HG02870 (cell line): Measurements from ENCODE around the gene CARD11.

ENCODE experiments used
- ATAC-seq: cut with Tn5 transposase; IDR thresholded peaks from one replicate; pipeline ENCODE4 v1.9.1; 2021; ENCODE audit warnings: mild to moderate bottlenecking, moderate library complexity; ENCODE audit not compliant: unreplicated experiment

CARD11 gene

DNA sequence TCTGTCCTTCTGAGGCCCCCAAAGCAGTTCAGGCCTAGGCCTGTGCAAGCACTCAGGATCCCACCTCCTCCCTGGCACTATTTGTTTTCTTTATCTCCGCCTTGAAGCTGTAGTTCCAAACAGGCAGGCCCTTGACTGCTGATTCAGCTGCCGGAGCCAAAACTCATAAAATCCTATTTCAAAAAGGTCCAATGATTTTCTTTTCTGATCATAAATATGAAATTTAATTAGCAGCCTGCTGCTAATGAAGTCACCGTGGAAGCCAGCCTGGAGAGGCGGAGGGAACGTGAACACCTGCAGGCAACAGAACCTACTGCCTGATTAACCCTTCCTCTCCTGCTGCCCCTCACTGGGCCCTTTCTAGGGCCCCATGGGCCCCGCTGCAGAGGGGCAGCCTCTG is 60.1 kb downstream of the CARD11 start:
- ATAC-seq = no peak

DNA sequence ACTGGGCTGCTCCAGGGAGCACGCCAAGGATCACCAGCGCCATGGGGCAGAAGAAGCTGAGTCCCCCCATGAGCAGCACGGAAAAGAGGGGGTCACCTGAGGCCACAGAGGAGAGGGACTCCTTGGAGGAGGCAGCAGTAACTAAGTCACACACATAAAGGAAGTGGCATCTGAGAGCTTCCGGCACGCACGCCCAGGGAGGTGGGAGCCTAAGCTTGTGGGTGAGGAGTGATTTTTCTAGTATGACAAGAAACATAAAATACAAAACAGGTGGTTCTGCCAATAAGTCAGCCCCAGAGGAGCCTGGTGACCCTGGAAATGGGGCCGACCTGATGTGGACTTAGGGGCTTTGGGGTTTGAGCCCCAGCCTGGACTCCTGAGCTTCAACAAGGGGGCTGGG is 60.8 kb downstream of the CARD11 start:
- no peak for ATAC-seq

DNA sequence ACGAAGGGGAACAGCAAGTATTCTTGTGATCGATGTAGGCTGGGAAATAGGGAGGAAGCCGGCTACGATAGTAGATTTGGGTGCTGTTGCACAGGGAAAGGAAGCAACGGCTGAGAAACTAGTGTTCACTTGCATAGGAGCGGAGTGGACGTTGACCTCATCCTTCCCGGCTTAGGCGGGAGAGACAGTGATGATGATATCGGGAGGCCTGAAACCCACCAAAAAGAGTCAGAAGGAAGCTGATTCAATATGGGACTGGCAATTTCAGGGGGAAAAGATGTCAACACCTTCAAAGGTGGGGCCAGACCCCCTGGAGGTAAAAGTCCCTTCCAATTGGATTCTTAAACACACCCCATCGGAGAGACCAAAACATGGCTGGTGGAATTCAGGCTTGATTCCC is 61.3 kb downstream of the CARD11 start:
- no peak for ATAC-seq

DNA sequence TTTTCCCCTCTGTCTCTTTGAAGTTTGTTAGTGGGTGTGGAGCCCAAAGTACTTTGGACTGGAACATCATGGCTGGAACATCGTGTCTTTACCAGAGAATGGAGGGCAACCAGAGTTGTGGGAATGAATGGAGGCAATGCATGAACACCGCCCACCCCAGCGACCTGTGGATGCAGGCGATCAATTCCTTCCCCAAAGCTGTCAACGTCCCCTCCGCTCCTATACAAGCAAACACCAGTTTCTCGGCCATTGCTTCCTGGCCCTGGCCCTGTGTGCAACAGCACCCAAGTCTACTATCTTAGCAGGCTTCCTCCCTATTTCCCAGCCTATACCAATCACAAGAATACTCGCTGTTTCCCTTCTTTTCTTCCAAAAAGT is 62.6 kb downstream of the CARD11 start:
- ATAC-seq = no peak

DNA sequence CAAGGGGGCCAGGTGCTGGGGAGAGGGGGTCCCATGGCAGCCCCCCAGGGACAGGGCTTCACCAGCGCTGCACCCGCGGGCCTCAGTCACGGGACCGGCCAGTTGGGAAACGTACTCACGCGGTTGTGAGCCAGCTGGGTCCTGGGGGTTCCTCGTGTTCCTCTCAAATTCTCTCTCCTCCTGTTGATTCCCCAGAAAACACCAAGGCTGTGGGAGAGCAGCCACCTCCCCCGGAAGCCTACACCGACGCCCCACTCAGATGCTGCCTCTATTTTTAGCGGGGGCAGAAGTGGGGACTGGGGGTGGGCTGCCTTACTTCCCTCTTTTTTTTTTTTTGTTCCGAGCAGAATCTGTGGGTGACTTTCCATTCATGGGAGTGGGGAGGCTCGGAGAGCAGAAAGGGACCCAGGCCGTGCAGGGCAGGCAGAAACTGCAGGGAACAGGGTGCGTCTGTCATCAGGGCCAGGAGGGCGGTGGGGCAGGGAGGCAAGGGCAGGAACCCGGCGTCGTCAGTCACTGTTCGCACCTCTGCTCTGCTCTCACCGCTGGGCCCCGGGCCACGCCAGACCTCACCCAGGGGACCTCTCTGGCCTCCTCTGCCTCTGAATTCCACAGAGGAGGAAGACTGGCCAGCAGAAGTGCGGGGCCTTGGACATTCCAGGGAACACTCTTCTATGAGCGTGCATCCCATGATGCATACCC is 63.1 kb downstream of the CARD11 start:
- ATAC-seq = no peak

DNA sequence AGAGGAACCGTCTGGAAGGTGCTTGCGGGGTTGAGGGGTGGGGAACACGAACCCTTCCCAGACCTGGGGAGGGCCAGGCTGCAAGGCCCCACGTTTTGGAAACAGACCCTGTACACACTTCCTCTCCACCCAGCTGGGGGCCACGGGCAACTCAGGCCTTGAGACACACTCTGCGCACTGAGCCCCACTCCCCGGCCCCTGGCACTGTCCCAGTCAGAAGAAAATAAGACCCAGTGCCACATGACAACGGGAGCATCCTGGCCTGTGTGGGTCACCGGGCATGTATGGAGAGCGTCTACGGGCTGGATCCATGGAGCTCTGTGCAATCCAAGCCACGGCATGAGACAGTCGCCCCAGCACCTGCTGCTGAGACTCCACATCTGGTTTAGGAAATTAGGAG is 63.7 kb downstream of the CARD11 start:
- no peak for ATAC-seq

DNA sequence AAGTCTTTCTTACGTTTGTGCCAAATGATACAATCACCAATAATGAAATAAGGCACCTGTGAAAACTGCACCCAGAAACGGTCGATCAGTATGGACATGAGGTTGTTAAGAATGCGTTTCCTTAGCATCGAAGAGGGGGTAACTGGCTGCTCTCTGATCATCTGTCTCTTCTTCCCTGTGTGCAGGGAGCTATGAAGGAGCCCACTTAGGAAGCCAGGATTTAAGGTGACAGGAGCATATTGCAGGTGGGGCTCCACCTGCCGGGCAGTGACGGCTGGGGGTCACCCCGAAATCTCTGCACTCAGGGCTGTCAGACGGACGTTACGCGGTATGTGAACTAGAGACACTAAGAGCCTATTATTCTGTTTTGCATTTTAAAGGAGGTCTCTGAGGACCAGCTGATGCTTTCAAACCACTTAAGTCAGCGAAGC is 64.5 kb downstream of the CARD11 start:
- no peak for ATAC-seq

DNA sequence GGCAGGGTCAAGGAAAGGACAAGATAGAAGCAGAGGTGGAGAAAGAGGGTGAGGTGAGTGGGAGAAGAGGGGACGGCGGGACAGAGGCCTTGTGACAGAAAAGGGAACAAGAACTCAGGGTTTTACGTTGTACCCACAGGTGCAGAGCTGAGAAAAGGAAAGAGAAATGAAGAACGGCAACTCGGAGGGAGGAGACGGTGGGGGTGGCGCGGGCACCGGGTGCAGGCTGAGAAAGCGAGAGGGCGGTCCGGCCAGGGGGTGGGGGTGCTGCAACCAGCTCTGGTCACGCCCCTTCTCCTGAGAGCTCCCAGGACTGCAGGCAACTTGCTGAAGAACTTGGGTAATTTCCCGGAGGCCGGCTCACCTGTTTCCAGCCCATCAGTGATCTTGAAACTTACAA is 65.3 kb downstream of the CARD11 start:
- peak; percentile 74 for ATAC-seq

DNA sequence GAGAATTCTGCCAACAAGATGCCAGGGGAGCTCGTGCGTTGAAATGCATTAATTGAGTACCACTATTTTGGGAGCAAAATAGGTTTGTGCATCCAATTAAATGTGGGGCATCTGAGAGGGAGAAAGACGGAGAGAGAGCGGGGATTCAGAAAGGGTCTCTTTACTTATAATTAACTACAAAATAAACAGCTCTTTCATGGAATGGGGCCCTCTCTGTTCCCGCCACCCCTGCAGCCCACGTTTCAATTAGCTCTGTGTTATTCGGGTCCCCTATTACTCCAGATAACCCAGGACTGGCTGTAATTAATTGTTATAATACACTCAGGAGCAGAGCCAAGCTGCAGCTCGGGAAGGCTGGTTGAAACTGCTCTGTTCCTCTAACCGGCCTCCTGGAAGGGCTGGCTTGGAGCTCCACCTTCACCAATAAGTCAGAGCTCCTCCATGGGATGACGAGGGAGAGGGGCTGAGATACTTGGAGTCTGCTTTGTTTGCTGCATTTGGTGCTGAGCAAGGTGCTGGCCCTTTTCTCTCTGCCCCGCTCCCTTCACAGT is 67.8 kb downstream of the CARD11 start:
- no peak for ATAC-seq

DNA sequence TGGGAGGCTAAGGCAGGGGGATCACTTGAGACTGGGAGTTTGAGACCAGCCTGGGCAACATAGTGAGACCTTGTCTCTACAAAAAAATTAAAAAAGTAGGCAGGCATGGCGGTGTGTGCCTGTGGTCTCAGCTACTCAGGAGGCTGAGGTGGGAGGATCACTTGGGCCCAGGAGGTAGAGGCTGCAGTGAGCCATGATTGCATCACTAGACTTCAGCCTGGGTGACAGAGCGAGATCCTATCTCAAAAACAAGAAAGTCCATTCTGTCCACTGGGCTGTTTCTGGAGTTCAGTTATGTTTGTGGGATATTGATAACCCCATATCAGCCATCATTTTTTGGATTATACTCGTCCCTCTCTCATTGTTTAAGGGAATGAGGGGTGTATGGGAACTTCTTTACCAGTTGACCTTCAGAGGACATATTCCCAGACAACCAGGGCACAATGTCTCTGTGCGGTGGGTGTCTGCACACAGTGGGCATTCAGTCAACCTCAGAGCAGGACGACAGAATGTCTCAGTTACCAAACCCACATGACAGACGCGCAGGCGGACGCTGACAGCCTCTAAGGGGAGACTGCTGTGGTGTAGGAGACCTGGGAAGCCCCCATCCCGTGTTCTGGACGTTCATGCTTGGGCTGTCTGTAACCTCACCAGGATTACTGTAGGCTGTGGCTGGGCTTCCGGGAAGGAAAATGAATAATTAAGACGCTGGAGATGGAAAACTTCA is 69.4 kb downstream of the CARD11 start:
- no peak for ATAC-seq

DNA sequence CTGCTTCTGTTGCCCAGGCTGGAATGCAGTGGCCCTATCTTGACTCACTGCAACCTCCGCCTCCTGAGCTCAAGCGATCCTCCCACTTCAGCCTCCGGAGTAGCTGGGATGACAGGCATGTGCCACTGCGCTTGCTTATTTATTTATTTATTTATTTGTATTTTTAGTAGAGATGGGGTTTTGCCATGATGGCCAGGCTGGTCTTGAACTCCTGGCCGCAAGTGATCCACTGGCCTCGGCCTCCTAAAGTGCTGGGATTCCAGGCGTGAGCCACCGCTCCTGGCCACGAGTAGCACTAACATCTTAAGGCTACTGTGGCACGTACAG is 70.9 kb downstream of the CARD11 start:
- ATAC-seq = no peak

DNA sequence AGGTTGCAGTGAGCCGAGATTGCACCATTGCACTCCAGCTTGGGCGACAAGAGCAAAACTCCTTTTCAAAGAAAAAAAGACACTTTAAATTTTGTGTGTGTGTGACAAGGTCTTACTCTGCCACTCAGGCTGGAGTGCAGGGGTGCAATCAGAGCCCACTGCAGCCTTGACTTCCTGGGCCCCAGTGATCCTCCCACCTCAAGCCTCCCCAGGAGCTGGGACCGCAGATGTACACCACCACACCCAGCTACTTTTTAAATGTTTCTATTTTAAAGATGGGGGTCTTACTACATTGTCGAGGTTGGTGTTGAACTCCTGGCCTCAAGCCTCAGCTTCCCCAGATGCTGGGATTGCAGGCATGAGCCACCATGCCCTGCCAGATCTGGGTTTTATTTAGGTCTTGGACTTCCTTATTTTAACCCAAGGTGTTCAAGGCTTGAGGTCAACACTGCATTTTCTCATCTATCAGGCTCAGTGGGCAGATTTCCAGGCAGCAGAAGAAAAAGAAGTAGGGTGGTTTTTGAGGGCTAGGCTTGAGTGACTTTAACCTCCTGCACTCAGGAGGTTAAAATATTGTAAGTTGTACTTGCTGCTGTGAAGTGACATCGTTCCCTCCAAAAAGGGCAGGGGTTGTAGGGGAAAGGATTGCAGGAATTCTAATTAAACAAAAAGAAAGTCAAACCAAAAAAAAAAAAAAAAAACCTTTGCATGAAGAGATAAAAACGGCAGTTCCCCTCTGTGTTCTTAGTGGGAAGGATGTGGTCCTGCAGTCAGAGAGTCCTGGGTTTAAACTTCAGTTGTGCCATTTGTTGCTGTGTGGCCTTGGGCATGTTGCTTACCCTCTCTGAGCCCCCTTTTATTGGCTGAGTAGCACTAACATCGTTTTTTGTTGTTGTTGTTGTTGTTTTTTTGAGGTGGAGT is 71.5 kb downstream of the CARD11 start:
- ATAC-seq = peak; percentile 70

DNA sequence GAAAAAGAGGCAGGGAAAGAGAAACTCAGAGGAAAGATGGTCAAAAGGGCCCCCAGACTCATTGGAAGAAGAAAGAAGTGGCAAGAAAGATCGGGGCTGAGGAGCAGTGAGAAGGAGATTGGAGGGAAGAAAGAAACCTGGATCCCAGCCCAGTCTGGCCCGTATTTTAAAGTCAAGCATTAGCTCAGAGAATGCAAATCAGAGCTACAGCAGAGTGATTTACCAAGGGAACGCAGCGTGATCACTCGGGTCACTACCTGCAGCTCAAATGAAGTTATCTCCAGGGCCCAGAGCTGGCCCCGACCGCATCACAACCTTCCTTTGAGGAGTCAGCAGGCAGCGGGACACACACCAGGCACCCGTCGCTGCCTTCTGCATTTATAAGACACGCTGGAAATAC is 72.8 kb downstream of the CARD11 start:
- no peak for ATAC-seq

DNA sequence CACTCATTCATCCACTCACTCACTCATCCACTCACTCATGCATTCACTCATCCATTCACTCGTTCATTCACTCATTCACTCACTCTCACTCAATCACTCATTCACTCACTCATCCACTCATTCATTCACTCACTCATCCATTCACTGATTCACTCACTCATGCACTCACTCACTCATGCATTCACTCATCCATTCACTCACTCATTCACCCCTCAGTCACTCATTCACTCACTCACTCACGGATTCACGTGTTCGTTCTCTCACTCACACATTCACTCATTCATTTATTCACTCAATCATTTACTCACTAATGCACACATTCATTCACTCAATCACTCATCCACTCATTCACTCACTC is 73.4 kb downstream of the CARD11 start:
- ATAC-seq = no peak

DNA sequence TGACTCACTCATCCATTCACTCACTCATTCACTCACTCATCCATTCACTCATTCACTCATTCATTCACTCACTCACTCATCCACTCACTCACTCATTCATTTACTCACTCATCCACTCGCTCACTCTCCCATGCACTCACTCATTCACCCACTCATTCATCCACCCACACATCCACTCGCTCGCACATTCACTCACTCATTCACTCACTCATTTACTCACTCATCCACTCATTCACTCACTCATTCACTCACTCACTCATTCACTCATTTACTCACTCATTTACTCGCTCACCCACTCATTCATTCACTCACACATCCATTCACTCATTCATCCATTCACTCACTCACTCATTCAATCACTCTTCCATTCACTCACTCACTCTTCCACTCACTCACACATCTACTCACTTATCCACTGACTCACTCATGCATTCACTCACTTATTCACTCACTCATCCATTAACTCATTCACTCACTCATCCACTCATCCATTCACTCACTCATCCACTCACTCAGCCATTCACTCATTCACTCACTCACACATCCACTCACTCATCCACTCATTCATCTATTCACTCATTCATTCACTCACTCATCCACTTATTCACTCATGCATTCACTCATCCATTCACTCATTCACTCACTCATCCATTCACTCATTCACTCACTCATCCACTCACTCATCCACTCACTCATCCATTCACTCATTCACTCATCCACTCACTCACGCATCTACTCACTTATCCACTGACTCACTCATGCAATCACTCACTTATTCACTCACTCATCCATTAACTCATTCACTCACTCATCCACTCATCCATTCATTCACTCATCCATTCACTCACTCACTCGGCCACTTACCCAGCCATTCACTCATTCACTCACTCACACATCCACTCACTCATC is 74.0 kb downstream of the CARD11 start:
- ATAC-seq = no peak

DNA sequence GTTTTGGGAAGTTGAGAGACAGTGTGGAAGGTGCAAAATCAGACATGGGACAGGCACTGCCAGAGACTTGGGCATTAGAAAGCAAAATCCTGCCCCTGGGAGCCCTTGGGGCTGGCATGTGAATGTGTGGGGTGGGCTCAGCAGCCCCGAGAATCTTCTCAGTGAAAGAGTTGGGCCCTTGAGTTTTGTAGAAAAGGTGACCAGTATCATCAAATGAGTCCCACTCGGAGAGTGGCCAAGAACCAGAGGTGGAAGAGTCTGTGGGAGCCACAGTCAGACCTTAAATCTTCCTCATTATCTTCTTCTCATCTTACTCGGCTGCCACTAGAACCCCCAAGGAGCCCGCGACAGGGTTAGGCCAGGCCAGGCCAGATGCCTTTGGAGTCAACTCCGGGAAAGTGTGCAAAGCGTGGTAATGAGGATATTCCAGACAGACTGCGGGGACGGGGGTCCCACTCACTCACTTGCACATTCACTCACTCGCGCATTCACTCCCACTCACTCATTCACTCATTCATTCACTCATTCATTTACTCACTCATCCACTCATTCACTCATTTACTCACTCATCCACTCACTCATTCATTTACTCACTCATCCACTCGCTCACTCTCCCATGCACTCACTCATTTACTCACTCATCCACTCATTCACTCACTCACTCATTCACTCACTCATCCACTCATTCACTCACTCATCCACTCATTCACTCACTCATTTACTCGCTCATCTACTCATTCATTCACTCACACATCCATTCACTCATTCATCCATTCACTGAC is 74.9 kb downstream of the CARD11 start:
- ATAC-seq = no peak

DNA sequence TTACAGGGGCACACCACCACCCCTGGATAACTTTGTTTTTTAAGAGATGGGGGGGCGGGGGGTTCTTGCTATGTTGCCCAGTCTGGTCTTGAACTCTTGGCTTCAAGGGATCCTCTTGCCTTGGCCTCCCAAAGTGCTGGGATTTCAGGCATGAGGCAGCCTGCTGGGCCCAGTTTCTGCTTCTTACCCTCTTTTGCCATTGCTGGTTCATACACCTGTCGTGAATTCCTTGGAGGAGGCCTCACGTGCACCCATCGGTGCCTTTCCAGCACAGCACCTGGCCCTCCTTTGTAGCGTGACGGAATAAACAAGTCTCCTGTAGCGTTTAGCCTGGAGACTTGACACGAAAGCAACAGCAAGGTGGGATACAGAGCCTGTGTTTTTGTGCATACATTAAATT is 75.5 kb downstream of the CARD11 start:
- no peak for ATAC-seq

DNA sequence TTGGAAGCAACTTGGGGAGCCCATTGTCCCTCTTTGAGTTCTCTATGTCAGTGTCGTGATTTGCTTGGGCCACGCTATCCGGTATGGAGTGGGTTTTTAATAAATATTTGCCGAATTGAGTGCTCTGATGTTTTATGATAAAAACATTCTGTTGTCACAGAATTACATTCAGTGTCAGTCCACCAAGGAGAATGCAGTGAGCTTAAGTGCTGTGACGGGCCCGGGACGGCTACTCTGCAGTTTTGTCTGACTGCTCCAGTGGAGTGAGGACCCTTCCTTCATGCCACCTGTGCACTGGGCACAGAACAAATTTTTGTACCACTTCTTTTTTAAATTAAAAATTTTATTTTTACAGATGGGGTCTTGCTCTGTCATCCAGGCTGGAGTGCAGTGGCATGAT is 76.0 kb downstream of the CARD11 start:
- ATAC-seq = no peak

DNA sequence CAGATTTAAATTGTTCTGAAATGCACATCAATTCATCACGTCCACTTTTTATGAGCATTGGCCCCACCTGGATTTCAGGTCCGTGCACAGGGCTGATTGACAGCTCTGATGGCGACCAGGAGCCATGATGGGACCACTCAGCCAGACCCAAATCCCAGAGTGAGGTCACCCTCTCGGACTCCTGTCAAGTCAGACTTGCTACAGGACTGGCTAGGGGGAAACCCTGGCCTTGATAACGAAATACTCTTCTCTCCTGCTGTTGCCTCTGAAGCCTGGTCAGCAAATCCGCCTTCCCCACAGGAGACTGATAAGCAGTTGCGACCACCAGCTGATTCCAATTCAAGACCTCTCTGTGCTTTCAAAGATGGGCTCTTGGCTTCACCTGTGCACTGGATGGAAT is 76.4 kb downstream of the CARD11 start:
- ATAC-seq = no peak
